GM19463 (cell line): ENCODE results near the gene RAB20.
"Not testable (repeated sequence)": the region's sequence is repeated elsewhere in the genome, so short reads cannot be mapped to it uniquely, and the experiment has no call there.

Source experiments
- ATAC-seq: cut with Tn5 transposase; IDR thresholded peaks from one replicate; pipeline ENCODE4 v1.9.1; 2021; ENCODE audit warnings: mild to moderate bottlenecking, moderate library complexity; ENCODE audit not compliant: unreplicated experiment

The RAB20 gene

DNA sequence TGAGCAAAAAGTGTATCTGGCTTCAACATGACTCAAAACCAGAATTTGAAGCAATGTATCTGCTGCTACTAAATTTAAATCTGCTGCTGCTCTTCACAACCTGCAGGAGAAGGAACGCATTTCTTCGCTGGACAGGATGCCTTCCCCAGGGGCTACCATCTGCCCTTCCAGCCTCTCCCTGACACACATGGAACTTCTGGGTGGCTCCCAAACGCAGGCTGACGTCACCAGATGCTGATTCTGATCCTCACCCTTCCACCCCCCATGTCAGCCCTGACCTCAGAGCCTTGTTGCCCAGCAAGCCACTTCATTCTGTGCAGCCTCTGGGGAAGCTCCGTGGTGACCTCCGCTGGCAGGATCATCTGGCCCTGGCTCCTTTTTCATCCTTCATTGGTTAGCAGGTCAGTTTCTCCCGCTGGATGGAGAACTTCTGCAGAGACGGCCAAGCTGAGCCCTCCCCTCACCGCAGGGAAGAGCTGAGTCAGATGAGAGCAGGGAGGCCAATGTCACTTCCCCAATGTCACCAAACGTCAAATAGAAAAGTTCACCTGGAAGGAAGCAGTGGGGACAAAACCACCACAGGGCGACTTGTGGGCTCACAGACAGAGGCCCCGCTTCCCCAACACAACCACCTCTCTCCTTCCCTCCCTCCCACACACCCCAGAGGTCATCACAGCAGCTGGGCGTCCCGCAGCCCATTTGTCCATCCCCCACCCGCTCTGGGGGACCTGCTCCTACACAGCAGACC, 14.0 kb upstream of the RAB20 start:
- ATAC-seq: peak; percentile 78

- ATAC-seq: no peak
Measured at GRCh38 chr13:110574161-110574560, 12.6 kb upstream of the RAB20 start.

- peak; percentile 36 for ATAC-seq
Measured at GRCh38 chr13:110572778-110573118, 11.2 kb upstream of the RAB20 start.

- ATAC-seq: no peak
Measured at GRCh38 chr13:110571896-110572777, 10.6 kb upstream of the RAB20 start.

- no peak for ATAC-seq
Measured at GRCh38 chr13:110570886-110571285, 9.4 kb upstream of the RAB20 start.

GRCh38 chr13:110569962-110570361, 8.4 kb upstream of the RAB20 start:
- ATAC-seq: not testable (repeated sequence)

- no peak for ATAC-seq
Measured at GRCh38 chr13:110568612-110569011, 7.1 kb upstream of the RAB20 start.

GRCh38 chr13:110566171-110566570, 4.6 kb upstream of the RAB20 start:
- no peak for ATAC-seq

- ATAC-seq: no peak
Measured at GRCh38 chr13:110565296-110565695, 3.8 kb upstream of the RAB20 start.

GRCh38 chr13:110564472-110564985, 3.0 kb upstream of the RAB20 start:
- no peak for ATAC-seq

DNA sequence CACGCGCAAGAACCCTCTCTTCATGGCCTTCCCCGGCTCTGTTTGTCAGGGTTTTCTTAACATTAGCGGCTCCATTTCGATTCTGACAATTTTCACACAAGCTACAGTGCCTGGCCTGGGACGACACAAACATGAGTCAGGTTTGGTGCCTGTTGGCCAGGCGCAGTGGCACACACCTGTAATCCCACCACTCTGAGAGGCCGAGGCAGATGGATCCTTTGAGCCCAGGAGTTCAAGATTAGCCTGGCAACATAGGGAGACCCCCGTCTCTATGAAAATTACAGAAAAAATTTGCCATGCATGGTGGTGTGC, 1.9 kb upstream of the RAB20 start:
- ATAC-seq: no peak

DNA sequence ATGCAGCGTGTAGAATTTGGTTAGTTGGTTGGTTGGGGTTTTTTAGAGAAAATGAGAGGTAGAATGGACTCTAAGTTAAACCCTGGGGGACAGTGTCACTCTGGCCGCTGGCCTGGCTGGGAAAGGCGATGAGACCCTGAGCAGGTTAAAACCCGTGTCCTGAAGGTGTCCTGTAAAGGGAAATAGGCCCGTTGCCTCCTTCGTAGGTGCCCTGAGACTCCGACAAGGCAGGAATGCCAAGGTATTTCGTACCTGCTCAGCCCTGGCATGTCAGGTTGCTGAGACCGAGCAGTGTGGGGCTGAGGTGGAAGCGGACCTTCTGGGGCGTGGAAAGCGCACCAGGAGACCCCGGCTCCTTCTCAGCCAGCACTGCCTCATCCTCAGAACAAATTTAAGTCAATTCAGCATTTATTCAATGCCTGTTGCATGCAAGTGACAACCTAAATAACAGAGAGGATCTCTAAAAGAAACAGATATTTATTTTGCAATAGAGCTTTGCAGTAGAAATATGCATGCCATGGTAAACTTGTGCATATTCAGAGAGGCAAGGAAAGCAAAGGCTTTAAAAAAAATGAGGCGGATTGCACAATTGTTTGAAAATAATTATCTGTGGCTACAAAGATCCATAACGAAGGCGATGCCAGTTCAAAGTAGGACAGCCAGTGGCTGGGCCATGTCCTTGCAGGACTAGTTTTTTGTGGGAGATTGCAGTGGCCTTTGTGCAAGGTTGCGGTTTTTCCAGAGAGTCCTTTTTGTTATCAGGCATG, 1.4 kb upstream of the RAB20 start:
- no peak for ATAC-seq

GRCh38 chr13:110562036-110562597, 595 bp upstream of the RAB20 start:
- no peak for ATAC-seq

- peak; percentile 11 for ATAC-seq
Measured at GRCh38 chr13:110560601-110561343, 750 bp downstream of the RAB20 start.

DNA sequence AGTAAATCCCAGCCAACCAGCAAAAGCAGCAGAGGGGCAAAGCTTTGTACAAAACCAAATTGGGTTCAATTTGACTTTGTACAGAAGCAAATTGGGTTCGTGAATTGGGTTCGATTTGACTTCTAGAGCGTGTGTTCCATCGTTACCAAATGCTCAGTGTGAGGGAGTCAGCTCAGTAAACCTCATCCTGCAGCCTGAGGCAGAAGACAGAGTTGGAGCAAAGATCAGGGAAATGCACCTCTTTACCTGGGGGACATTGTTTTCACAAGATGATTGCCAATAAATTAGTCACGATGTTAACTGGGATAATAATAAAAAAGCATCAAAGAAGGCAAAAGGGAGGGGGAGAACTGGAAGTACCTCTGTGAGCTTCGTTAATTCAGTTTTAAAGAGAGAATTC, 1.5 kb downstream of the RAB20 start:
- no peak for ATAC-seq

DNA sequence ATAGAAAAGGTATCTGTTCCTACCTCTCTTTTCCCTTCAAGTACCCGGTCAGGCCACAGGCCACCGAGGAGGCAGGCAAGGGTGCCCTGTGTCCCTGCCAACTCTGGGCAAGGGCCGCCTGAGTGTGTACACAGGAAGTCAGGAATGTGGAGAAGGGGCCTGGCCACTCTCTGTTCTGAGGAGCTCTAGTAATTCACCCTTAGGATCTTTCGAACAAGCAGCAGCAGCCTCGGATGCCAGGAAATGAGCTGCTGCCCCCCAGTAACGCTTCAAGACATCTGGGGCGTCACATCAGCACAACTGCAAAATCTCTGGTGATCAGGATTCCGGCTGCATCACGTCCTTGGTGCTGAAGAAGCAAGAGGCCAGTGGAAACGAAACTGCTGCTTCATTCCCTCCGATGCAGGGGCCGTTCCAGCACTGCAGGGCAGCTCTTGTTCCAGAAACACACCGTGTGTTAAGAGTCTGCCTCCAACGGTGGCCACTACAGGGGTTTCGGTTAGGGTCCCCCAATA, 2.0 kb downstream of the RAB20 start:
- ATAC-seq: no peak

GRCh38 chr13:110557610-110558305, 3.8 kb downstream of the RAB20 start:
- no peak for ATAC-seq

GRCh38 chr13:110557082-110557481, 4.4 kb downstream of the RAB20 start:
- ATAC-seq: no peak

DNA sequence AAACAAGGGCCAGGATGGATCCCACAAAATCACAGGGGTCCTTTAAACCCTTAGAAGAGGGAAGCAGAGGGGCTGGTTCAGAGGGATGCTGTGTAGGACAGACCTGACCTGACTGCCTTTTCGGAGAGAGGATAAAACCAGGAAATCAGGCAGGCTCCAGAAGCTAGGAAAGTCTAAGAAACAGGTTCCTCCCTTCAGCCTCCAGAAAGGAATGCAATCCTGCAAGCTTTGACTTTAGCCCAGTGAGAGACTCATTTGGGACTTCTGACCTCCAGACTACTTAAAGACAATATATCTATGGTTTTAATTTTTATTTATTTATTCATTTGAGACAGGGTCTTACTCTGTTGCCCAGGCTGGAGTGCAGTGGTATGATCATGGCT, 5.3 kb downstream of the RAB20 start:
- ATAC-seq: no peak
